Activated CD8-positive, alpha-beta memory T cell treated with anti-CD3 and anti-CD28 coated beads for 48 hours (primary cell): ENCODE measurements around the gene FABP2.
"Not testable (repeated sequence)": the region's sequence is repeated elsewhere in the genome, so short reads cannot be mapped to it uniquely, and the experiment has no call there.

ENCODE experiments used
- DNase-seq, 3 experiments: peaks; one replicate each; pipeline ENCODE4 v3.0.0-alpha.2; 2020; ENCODE audit warnings: low read depth in 2 of 3, low spot score in 2 of 3

Gene FABP2

DNA sequence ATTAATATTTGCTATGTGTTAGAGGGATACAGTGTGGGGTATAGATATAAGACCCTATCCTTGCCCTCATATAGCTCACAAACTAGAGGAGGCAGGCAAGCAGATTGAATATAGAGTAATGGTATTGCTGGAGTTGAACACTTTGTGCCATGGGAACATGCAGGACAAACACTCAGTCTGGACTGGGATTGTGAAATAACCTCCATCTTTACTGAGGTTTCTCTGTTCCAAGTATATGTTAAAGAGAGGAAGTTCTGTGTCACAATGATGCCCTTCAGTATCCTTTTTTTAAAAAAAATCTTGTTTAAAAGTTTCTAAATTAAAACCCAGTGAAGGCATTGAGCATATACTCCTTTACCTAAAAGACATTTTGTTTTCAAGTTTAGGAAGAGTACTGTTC lies 8.7 kb downstream of the FABP2 start:
- DNase-seq = no peak

DNA sequence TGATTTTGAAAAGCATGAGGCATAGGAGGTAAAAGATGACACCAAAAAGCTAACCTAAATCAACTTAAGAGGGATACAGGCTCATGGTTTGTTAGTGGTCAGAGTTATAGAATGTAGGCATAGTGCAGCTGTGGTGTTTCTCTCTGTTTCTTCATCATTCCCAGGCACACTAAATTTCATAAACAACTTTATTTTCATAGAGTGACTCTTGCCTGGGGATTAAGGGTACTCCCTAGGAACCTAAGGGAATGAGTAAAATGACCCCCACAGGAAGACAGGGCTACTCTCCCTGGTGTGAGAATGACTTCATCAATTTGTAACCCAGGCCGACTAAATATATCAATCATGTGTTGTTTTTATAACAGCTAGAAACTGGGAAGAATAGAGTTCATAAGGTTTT lies 11.1 kb downstream of the FABP2 start:
- DNase-seq = no peak

- no peak for DNase-seq
These were observed 14.3 kb downstream of the FABP2 start for GRCh38 chr4:119307606-119308005.

- DNase-seq = no peak
These were observed 17.5 kb downstream of the FABP2 start for GRCh38 chr4:119304431-119304830.

GRCh38 chr4:119303587-119304305 lies 18.2 kb downstream of the FABP2 start:
- DNase-seq = no peak

DNA sequence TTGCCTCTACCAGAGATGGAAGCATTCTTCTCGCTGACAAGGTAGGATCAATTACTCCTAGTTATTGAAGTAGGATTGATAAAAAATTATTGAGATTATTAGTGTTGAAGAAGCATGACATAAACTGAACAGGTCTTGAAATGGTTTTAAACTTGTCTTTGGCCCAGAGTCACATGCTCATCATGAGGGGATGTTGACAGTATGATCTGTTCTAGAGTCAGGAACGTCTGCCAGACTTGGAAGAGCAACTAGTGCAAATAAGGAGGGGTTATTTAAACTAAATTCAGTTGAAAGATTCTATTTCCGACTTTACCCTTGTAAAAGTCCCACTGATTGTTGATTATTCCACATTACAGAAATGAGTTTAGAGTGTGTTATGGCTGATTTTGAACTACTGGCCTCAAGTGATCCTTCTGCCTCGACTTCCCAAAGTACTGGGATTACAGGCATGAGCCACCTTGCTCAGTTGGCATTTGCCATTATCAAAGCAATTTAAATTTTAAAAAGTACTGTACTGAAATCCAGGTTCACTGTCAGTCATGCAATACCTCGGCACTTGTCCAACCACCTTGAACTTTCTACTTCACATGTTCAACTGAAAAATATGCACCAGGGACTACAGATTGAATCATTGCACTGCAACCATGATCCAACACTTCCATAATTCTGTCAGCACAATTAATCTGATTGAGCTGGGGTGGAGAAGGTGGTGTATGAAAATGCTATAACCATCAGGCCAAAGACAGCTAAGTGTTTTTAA lies 19.7 kb downstream of the FABP2 start:
- no peak for DNase-seq

DNA sequence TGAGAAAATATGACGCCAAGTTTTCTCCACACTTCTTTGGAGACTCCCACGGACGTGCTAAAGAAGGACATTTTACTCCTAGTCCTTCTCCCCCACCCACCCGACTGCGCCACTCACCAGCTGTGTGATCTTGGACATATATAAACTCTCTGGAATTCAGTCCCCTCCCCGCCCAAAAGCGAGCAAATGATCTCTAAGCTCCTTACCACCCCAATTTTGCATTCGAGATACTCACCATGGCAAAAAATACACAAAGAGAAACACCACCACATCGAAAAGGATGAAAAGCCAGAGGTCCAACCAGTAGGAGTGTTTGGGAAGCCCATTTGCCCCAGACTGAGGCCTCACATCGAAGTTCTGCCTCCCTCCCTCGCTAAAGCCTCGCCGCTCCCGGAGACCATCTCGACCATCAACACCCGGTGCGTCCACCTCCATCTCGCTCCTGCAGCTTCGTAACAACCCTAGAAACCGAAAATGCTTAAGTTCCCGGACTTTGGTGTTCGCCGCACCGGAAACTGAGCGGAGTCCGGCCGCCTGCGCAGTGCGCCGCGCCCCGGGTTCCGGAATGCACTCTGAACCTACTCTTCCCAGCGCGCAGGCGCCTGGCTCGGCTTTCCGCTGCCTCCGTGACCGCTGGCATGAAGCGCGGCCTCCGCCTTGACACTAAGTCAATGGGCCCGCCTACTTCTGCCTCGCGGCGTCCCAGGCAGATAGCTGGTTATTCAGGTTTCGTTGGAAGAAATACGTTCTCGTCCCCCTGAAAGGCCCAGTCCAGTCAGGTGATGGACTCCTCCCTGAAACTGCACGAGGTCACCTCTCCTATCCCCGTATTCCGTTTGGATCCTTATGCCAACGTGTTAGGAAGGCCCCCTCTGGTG lies 21.6 kb downstream of the FABP2 start:
- DNase-seq = peak; percentile 77 to 90 (median 84)

DNA sequence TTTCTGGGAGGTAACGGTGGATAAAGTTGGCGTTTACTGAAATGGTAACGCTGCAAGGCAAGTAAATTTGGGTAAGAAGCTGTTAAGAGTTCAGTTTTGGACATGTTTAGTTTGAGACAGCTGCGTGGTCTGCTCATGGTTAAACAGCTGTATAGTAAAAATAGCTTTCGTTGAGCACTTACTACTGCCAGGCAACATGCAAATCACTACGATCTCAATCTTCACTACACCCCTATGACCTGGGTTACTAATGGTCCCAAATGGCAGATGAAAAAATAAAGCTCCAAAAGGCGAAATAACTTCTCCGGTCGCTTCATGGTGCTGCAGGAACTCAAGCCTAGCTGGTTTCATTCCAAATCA lies 22.2 kb downstream of the FABP2 start:
- DNase-seq = no peak

- DNase-seq = no peak
These were observed 22.7 kb downstream of the FABP2 start for GRCh38 chr4:119299260-119299671.

- no peak for DNase-seq
These were observed 24.1 kb downstream of the FABP2 start for GRCh38 chr4:119297795-119298194.

DNA sequence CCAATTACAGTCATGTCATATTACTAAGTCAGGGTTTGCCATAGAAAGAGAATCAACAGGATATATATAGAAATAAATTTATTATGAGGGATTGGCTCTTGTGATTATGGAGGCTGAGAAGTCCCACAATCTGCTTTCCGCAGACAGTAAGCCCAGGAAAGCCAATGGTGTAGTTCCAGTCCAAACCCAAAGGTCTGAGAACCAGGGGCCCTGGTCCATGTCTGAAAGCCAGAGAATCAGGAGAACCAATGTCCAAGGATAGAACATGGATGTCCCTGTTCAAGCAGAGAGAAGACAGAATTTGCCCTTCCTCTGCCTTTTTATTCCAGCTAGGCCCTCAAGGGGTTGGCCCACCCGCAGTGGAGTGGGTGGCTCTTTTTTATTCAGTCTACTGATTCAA lies 25.6 kb downstream of the FABP2 start:
- DNase-seq = no peak

- DNase-seq = no peak
These were observed 31.3 kb downstream of the FABP2 start for GRCh38 chr4:119290598-119290997.

GRCh38 chr4:119289313-119289712 lies 32.6 kb downstream of the FABP2 start:
- no peak for DNase-seq

GRCh38 chr4:119286377-119287002 lies 35.4 kb downstream of the FABP2 start:
- DNase-seq = no peak

DNA sequence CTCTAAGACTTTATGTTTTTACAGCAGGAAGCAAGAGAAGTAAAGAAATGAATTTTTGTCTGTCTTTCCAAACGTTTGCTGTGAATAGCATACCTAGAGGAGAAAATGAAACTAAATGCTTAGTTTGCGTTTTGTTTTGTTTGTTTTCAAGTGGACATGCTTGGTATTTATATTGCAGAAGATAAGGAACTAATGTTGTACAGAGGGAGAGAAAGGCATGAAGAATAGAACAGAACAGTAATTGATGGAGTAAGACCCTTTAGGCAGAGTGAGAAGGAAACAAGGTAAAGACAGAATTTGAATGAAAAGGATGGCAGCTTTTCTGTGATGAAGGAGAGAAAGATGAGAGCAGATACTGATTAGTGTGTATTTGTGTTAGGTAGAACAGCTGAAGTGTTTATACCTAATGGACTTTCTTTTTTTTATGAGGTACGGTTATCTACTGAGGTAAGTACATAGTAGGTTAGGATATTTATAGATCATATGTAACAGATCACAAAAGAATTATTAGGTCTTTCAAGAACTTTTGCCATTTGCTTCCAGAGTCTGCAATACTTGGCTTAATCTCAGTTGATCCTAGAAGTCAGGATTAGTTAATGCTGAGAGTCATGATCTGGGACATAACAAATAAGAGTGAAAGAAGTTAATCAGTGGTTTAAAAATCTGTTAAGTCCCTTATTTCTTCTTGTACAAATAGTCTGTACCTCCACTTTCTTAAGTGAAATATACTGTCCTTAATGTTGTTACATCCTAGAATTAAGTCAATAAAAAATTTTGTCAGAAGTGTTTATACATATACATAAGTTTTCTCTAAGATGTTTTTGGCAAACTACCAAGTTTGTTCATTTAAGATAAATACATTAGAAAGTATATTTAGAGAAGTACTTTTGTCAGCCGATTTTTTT lies 36.8 kb downstream of the FABP2 start:
- no peak for DNase-seq

DNA sequence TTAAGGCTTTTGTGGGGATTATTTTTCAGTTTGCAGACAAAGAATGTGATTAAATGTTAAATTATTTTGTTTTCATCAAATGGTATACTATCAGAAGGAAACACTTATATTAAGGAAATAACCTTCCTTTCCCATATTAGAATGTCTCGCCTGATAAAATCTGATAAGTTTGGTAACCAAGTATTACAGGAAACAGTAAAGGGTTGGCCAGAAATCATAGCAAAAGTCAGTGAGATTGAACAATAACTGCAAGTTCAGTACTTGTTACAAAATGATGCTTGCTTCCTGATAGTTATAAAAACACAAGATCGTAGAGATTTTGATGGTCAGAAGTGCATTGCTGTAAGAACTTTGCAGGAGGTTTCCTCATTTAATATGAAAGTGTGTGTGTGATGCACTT lies 40.5 kb downstream of the FABP2 start:
- DNase-seq = no peak

DNA sequence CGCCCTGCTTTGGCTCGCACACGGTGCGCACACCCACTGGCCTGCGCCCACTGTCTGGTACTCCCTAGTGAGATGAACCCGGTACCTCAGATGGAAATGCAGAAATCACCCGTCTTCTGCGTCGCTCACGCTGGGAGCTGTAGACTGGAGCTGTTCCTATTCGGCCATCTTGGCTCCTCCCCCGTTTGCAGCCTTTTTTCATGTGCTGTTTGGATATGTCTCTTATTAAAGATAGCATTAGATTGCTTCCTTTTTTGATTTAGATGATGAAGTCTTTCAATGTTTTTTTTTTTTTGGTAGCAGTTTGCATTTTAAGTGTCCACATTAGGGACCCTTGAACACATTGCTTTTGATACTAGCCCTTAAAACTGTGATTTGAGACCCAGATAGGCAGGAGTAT lies 42.0 kb downstream of the FABP2 start:
- DNase-seq = not testable (repeated sequence)

- not testable (repeated sequence) for DNase-seq
These were observed 42.4 kb downstream of the FABP2 start for GRCh38 chr4:119279541-119279940.

- DNase-seq = no peak
These were observed 50.4 kb downstream of the FABP2 start for GRCh38 chr4:119271361-119272085.

- no peak for DNase-seq
These were observed 53.5 kb downstream of the FABP2 start for GRCh38 chr4:119268466-119268865.
